ENCODE measurements around the gene BRPF3. TPM values are rescaled to one million over a fixed set of nuclear protein-coding genes. Genes with fewer than 3 reads are reported as not detected.

BRPF3 gene
- total RNA-seq, 1 donor from 2014 or later: 37.8 TPM

- DNase-seq: no peak
- intact Hi-C loops (cut with DNase I): no loop called here
- Histone ChIP-seq H3K36me3 (peaks cover 97% of the 10 kb centered on the region), H3K4me3 (no peak overlapping the region), H3K27me3 (no peaks in the 10 kb centered on the region), H3K4me1 (peaks cover 7% of the 10 kb centered on the region), H3K27ac (no peak overlapping the region), H3K9me3 (no peaks in the 10 kb centered on the region)
- no peak for ATAC-seq
- TF ChIP-seq, protein P1, sequence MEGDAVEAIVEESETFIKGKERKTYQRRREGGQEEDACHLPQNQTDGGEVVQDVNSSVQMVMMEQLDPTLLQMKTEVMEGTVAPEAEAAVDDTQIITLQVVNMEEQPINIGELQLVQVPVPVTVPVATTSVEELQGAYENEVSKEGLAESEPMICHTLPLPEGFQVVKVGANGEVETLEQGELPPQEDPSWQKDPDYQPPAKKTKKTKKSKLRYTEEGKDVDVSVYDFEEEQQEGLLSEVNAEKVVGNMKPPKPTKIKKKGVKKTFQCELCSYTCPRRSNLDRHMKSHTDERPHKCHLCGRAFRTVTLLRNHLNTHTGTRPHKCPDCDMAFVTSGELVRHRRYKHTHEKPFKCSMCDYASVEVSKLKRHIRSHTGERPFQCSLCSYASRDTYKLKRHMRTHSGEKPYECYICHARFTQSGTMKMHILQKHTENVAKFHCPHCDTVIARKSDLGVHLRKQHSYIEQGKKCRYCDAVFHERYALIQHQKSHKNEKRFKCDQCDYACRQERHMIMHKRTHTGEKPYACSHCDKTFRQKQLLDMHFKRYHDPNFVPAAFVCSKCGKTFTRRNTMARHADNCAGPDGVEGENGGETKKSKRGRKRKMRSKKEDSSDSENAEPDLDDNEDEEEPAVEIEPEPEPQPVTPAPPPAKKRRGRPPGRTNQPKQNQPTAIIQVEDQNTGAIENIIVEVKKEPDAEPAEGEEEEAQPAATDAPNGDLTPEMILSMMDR (IDR thresholded peaks at IDR 0.05): no peak
Measured at GRCh38 chr6:36226438-36227047, 30.0 kb downstream of the BRPF3 start.

DNA sequence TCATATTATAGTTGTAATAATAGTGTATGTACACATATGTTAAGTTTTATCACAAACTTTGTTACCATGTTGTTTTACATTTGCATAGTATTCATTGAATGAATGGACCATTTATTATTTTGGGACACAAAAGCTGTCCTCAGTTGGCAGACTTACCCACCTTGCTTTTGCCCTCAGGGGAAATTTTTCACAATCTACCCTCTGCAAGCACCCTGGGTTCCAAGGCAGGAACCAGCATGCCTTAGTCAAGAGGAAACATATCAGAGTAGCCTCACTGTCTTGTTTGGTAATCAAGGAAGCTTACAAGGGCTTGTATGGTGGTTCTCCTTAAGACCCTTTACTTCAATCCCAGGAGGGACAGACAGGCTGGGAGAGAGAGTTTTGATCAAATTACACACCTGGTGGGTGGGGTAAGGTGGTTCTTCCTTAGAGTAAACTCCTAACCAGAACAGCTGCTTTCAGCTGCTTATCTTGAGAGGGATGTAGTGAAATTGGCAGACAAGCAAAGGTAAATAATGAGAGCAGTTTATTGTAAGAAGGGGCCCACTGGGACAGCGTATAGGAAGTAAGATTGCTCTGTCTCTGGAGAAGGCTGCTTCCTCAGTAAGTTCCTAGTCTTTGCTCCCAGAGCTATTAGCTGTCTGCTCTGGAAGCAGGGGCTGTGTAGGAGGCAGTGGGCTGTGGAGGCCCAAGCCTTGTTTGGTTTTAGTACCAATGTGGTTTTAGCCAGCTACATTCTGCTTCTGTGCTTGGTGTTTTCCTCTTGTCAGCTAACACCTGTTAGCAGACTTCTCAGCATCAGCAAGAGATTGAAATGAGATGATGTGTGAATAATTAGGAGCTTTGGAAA, 31.1 kb downstream of the BRPF3 start:
- no peak for DNase-seq
- TF ChIP-seq, protein P1 (IDR thresholded peaks at IDR 0.05): no peak
- H3K27ac ChIP-seq: no peak overlapping the region
- intact Hi-C loops (cut with DNase I): no loop called here
- H3K36me3 ChIP-seq: peaks cover 95% of the 10 kb centered on the region
- no peak for ATAC-seq
- peaks cover 7% of the 10 kb centered on the region for H3K4me1 ChIP-seq
- no peaks in the 10 kb centered on the region for H3K27me3 ChIP-seq
- no peak overlapping the region for H3K4me3 ChIP-seq
- no peaks in the 10 kb centered on the region for H3K9me3 ChIP-seq

GRCh38 chr6:36229223-36229622, 32.7 kb downstream of the BRPF3 start:
- DNase-seq (no peak), ATAC-seq (no peak)
- H3K4me3 ChIP-seq: no peak overlapping the region
- no peak overlapping the region for H3K27ac ChIP-seq
- peaks cover 7% of the 10 kb centered on the region for H3K4me1 ChIP-seq
- intact Hi-C loops (cut with DNase I): no loop called here
- no peaks in the 10 kb centered on the region for H3K9me3 ChIP-seq
- no peaks in the 10 kb centered on the region for H3K27me3 ChIP-seq
- TF ChIP-seq, protein P1 (IDR thresholded peaks at IDR 0.05): no peak
- peaks cover 89% of the 10 kb centered on the region for H3K36me3 ChIP-seq

GRCh38 chr6:36230371-36230770, 33.8 kb downstream of the BRPF3 start:
- intact Hi-C loops (cut with DNase I): no loop called here
- Histone ChIP-seq H3K4me3 (no peak overlapping the region), H3K4me1 (no peaks in the 10 kb centered on the region), H3K9me3 (no peaks in the 10 kb centered on the region), H3K27me3 (no peaks in the 10 kb centered on the region), H3K36me3 (peaks cover 79% of the 10 kb centered on the region), H3K27ac (no peak overlapping the region)
- ATAC-seq (no peak), DNase-seq (no peak)
- TF ChIP-seq, protein P1 (IDR thresholded peaks at IDR 0.05): no peak

- DNase-seq: no peak
- no peak overlapping the region for H3K27ac ChIP-seq
- TF ChIP-seq, protein P1 (IDR thresholded peaks at IDR 0.05): no peak
- no peaks in the 10 kb centered on the region for H3K27me3 ChIP-seq
- peak; percentile 47 for ATAC-seq
- no peaks in the 10 kb centered on the region for H3K9me3 ChIP-seq
- intact Hi-C loops (cut with DNase I): no loop called here
- H3K4me1 ChIP-seq: no peaks in the 10 kb centered on the region
- H3K36me3 ChIP-seq: peaks cover 63% of the 10 kb centered on the region
- H3K4me3 ChIP-seq: no peak overlapping the region
Measured at GRCh38 chr6:36232172-36232571, 35.6 kb downstream of the BRPF3 start.
